Measurements from ENCODE around the gene TMEM95. TPM values are rescaled to one million over a fixed set of nuclear protein-coding genes. Genes with fewer than 3 reads are reported as not detected.
"Not testable (repeated sequence)": the region's sequence is repeated elsewhere in the genome, so short reads cannot be mapped to it uniquely, and the experiment has no call there.

Gene TMEM95
- total and polyA plus RNA-seq, 7 donors = not detected

DNA sequence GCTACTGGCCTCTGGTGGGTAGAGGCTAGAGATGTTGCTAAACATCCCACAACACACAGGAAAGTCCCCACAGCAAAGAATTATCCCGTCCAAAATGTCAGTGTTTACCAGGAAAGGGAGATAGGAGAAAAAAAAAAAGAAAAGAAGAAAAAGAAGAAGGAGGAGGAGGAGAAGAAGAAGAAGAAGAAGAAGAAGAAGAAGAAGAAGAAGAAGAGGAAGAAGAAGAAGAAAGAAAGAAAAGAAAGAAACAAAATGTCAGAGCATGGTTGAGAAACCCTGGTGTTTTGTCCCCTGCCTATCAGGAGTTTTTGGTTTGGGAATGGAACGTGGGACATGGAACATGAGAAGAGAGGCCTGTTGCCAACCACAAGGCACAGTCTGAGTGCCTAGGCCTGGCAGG, 2.4 kb downstream of the TMEM95 start:
- Histone ChIP-seq H3K27me3 (ENCODE audit: insufficient read depth in 3 of 3, low read length in 2 of 3) (no peaks in the 10 kb centered on the region), H3K4me3 (no peak overlapping the region), H3K36me3 (ENCODE audit: insufficient read depth in 1 of 2, low read depth in 1 of 2) (no peaks in the 10 kb centered on the region), H3K9me3 (no peaks in the 10 kb centered on the region), H3K27ac (no peak overlapping the region), H3K4me1 (peaks cover 20% of the 10 kb centered on the region)
- WGBS, 3 donors = 47 to 53% (median 51%) methylated on average over 2 of the region's 2 CpGs
- ATAC-seq (no peak), DNase-seq (no peak)
- intact Hi-C loops (cut with DNase I) = loop anchor here in 1 of 2 donors (5.0 kb wide), 1 partner anchor 35 kb away; the partner anchor contains the start of gene PLSCR3
- TF ChIP-seq, protein P1, sequence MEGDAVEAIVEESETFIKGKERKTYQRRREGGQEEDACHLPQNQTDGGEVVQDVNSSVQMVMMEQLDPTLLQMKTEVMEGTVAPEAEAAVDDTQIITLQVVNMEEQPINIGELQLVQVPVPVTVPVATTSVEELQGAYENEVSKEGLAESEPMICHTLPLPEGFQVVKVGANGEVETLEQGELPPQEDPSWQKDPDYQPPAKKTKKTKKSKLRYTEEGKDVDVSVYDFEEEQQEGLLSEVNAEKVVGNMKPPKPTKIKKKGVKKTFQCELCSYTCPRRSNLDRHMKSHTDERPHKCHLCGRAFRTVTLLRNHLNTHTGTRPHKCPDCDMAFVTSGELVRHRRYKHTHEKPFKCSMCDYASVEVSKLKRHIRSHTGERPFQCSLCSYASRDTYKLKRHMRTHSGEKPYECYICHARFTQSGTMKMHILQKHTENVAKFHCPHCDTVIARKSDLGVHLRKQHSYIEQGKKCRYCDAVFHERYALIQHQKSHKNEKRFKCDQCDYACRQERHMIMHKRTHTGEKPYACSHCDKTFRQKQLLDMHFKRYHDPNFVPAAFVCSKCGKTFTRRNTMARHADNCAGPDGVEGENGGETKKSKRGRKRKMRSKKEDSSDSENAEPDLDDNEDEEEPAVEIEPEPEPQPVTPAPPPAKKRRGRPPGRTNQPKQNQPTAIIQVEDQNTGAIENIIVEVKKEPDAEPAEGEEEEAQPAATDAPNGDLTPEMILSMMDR (IDR thresholded peaks at IDR 0.05) = no peak

DNA sequence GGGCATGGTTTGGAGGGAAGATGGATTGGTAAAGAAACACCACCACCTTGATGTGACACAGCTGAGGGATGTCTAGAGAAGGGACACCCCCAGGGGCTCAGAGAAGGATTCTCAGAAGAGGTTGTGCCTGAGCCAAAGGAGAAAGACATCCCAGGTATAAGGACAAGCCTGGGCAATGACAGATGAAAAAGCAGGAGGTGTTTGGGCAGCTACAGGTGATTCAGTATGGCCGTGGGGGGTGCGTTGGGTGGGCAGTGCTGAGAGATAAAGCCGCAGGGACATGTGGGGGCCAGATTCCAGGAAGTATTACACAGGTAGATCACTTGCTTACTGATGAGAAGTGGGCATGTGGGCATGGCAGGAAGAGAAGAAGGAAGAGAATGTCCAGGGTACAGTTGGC, 7.0 kb downstream of the TMEM95 start:
- no peak overlapping the region for H3K4me3 ChIP-seq

DNA sequence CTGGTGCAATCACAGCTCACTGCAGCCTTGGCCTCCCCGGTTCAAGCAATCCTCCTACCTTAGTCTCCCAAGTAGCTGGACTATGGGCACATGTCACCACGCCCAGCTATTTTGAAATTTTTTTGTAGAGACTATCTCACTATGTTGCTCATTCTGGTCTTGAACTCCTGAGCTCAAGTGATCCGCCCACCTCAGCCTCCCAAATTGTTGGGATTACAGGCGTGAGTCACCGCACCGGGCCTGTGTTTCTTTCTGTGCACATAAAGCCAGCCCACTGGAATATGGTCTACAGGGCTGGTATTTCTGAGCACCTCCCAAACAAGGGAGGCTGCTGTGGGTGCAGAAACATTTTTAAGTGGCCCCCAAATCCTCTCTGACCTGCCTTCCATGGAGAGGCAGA, 8.4 kb downstream of the TMEM95 start:
- DNase-seq (no peak), ATAC-seq (no peak)
- Histone ChIP-seq H3K27ac (no peak overlapping the region), H3K4me3 (no peak overlapping the region), H3K4me1 (no peaks in the 10 kb centered on the region), H3K27me3 (ENCODE audit: insufficient read depth in 3 of 3, low read length in 2 of 3) (no peaks in the 10 kb centered on the region), H3K9me3 (no peaks in the 10 kb centered on the region), H3K36me3 (ENCODE audit: insufficient read depth in 1 of 2, low read depth in 1 of 2) (no peaks in the 10 kb centered on the region)
- WGBS, 3 donors = 91 to 96% (median 94%) methylated on average over 6 of the region's 6 CpGs
- TF ChIP-seq, protein P1 (IDR thresholded peaks at IDR 0.05) = no peak
- intact Hi-C loops (cut with DNase I) = no loop called here

More for the DNA sequence above, 7.0 kb downstream of the TMEM95 start:
- ATAC-seq (no peak), DNase-seq (no peak)
- WGBS, 3 donors = 64 to 78% (median 73%) methylated on average over 3 of the region's 3 CpGs
- intact Hi-C loops (cut with DNase I) = no loop called here
- Histone ChIP-seq H3K36me3 (ENCODE audit: insufficient read depth in 1 of 2, low read depth in 1 of 2) (no peaks in the 10 kb centered on the region), H3K4me1 (no peaks in the 10 kb centered on the region), H3K9me3 (no peaks in the 10 kb centered on the region), H3K27me3 (ENCODE audit: insufficient read depth in 3 of 3, low read length in 2 of 3) (no peaks in the 10 kb centered on the region), H3K27ac (no peak overlapping the region)
- TF ChIP-seq, protein P1 (IDR thresholded peaks at IDR 0.05) = no peak

DNA sequence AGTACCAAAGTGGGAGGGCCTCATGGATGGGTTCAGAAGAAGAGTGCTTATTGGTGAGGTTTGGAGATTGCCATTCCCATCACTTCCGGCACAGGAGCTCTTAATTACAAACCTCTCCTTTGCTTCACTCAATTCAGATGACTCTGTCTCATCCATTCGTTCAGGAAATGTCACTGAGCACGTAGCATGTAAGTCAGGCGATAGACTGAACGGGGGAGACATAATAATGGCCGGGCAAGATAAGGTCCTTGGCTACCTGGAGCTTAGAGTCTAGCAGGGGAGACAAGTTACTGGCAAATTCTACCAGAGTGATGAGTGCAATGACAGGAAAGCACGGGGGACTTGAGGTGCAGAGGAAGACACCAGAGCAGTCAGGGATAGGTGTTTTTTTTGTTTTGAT, 11.0 kb downstream of the TMEM95 start:
- H3K9me3 ChIP-seq; H3K27ac ChIP-seq; H3K27me3 ChIP-seq (ENCODE audit: insufficient read depth in 3 of 3, low read length in 2 of 3); H3K4me3 ChIP-seq; ATAC-seq; DNase-seq; H3K4me1 ChIP-seq; H3K36me3 ChIP-seq (ENCODE audit: insufficient read depth in 1 of 2, low read depth in 1 of 2): not testable (repeated sequence)
- WGBS, 3 donors = 91 to 92% (median 92%) methylated on average over 6 of the region's 7 CpGs
- intact Hi-C loops (cut with DNase I) = loop anchor here in 1 of 2 donors (5.0 kb wide), 1 partner anchor 66 kb away; no protein-coding TSS in a partner anchor

DNA sequence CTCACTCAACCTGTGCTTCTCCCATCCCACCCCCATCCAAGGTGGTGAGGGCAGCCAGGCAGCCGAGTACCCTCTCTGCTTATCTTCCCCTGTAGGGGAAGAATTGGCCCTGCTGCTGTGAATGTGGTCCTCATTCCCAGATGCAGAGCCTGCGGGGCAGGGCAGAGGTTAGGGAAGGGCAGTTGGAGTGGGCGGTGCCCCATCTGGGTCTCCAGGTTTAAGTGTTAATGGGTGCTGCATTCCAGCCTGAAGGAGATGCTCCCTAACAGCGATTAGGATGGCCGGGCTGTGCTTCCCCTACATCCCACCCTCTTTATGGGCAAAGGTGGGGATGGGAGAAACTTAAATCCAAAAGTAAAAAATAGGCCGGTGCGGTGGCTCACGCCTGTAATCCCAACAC, 12.1 kb downstream of the TMEM95 start:
- H3K9me3 ChIP-seq = no peaks in the 10 kb centered on the region
- intact Hi-C loops (cut with DNase I) = loop anchor here in 1 of 2 donors (5.0 kb wide), 1 partner anchor 65 kb away; no protein-coding TSS in a partner anchor
- TF ChIP-seq, protein P1 (IDR thresholded peaks at IDR 0.05) = no peak
- ATAC-seq (no peak), DNase-seq (no peak)
- H3K4me3 ChIP-seq = no peak overlapping the region
- 75 to 85% (median 81%) methylated on average over 8 of the region's 8 CpGs for WGBS, 3 donors
- no peak overlapping the region for H3K27ac ChIP-seq
- H3K36me3 ChIP-seq (ENCODE audit: insufficient read depth in 1 of 2, low read depth in 1 of 2) = no peaks in the 10 kb centered on the region
- H3K27me3 ChIP-seq (ENCODE audit: insufficient read depth in 3 of 3, low read length in 2 of 3) = peaks cover 0 to 3% (median 0%) of the 10 kb centered on the region in 3 donors
- no peaks in the 10 kb centered on the region for H3K4me1 ChIP-seq

Measured in psoas muscle (tissue), 8 donors.